Kidney (tissue), 14 donors: ENCODE measurements around the gene PLCL2. TPM values are rescaled to one million over a fixed set of nuclear protein-coding genes. Genes with fewer than 3 reads are reported as not detected.

Experiments used
- DNase-seq, 5 donors: peaks; one replicate each; pipeline ENCODE4 v3.0.0-alpha.2; 2013 to 2020
- FAIRE-seq: peaks from 2 replicates; lab custom pipeline; 2012; peaks lifted over from hg19 to GRCh38; lab: Jason Lieb, UNC
- H3K27ac ChIP-seq, 2 donors: one replicate each; pipeline ENCODE4 v1.7.0; 2013; ENCODE audit warnings: low read depth in 2 of 2, low read length in 2 of 2, inconsistent platforms in 1 of 2
- H3K27me3 ChIP-seq: one replicate; pipeline ENCODE4 v1.7.1; 2013; ENCODE audit warnings: low read length, inconsistent platforms; ENCODE audit not compliant: control insufficient read depth, insufficient read depth
- H3K36me3 ChIP-seq, 3 donors: one replicate each; pipeline versions ENCODE4 v1.7.0 to v1.7.1; 2013; ENCODE audit warnings: low read length in 3 of 3, control low read depth in 1 of 3, inconsistent platforms in 1 of 3; ENCODE audit not compliant: insufficient read depth in 3 of 3, control insufficient read depth in 2 of 3
- H3K4me1 ChIP-seq, 3 donors: one replicate each; pipeline versions ENCODE4 v1.7.0 to v1.7.1; 2013; ENCODE audit warnings: low read length in 3 of 3, inconsistent platforms in 1 of 3, low read depth in 1 of 3; ENCODE audit not compliant: control insufficient read depth in 2 of 3, insufficient read depth in 2 of 3
- H3K4me3 ChIP-seq, 3 donors: one replicate each; pipeline versions ENCODE4 v1.7.0 to v1.8.1; 2013; ENCODE audit warnings: low read length in 3 of 3, control low read depth in 1 of 3, inconsistent platforms in 1 of 3
- H3K9ac ChIP-seq, 3 donors: one replicate each; pipeline versions ENCODE4 v1.7.0 to v1.7.1; 2013; ENCODE audit warnings: low read length in 3 of 3, control low read depth in 1 of 3, inconsistent platforms in 1 of 3
- H3K9me3 ChIP-seq, 3 donors: one replicate each; pipeline versions ENCODE4 v1.7.0 to v1.7.1; 2013; ENCODE audit warnings: low read length in 3 of 3, control low read depth in 1 of 3, inconsistent platforms in 1 of 3; ENCODE audit not compliant: control insufficient read depth in 2 of 3, insufficient read depth in 1 of 3
- CTCF ChIP-seq: IDR thresholded peaks from 3 replicates; pipeline ENCODE4 v1.5.1; 2012; ENCODE audit warnings: mild to moderate bottlenecking, moderate library complexity, borderline replicate concordance; ENCODE audit not compliant: insufficient read depth; ENCODE audit errors: extremely low read depth
- intact Hi-C: fragments of 100-400 bp; cut with DNase I; formaldehyde crosslinking; loops from one replicate; pipeline ENCODE4 v1.11.1; 2022
- polyA plus RNA-seq: library from polyadenylated mRNA; stranded (reverse); fragments of 350-450 nt; fragmentation: Illumina TruSeq; extraction: RNeasy Lipid Tissue Mini Kit (QIAGEN cat#74804); gene quantifications from one replicate; pipeline ENCODE4 v1.2.3, GENCODE V29; 2014; ENCODE audit warnings: low read depth, low replicate concordance; ENCODE audit not compliant: insufficient read depth
- total RNA-seq: library from RNA; stranded (reverse); fragmentation: NEBNext Ultra II Directional; extraction: Animal tissue kit (Norgen Biotek cat#: 25700); gene quantifications from one replicate; pipeline ENCODE4 v1.2.1, GENCODE V29; 2021
- donor health status: control.
- donor health status: control.
- donor health status: control.
- donor health status: control.
- donor health status: control.
- donor health status: DM: yes; HTN: yes; CAD: no.
- donor health status: Normal renal cell carcinoma (clear cell type).

Gene PLCL2
- total and polyA plus RNA-seq, 2 donors from 2014 or later: 10.5 to 19.1 TPM

- no peak for FAIRE-seq
- no peaks in the 10 kb centered on the region for H3K36me3 ChIP-seq
- no peaks in the 10 kb centered on the region for H3K27me3 ChIP-seq
- no peak overlapping the region for H3K27ac ChIP-seq
- no peak for TF ChIP-seq CTCF
- H3K9ac ChIP-seq: no peak overlapping the region
- no peak overlapping the region for H3K4me3 ChIP-seq
- DNase-seq: no peak
- H3K9me3 ChIP-seq: peaks cover 0 to 3% (median 0%) of the 10 kb centered on the region in 3 donors
- intact Hi-C loops: no loop called here
- H3K4me1 ChIP-seq: peaks cover 0 to 11% (median 4%) of the 10 kb centered on the region in 3 donors
These were observed 118.7 kb downstream of the PLCL2 start for GRCh38 chr3:17003457-17003856.

- H3K4me3 ChIP-seq: no peak overlapping the region
- peaks cover 0 to 11% (median 4%) of the 10 kb centered on the region in 3 donors for H3K4me1 ChIP-seq
- no peak overlapping the region for H3K27ac ChIP-seq
- FAIRE-seq: no peak
- no peak for DNase-seq
- H3K9me3 ChIP-seq: peaks cover 0 to 3% (median 0%) of the 10 kb centered on the region in 3 donors
- no peak overlapping the region for H3K9ac ChIP-seq
- H3K36me3 ChIP-seq: peaks cover 0 to 2% (median under 1%) of the 10 kb centered on the region in 3 donors
- TF ChIP-seq CTCF: no peak
- intact Hi-C loops: no loop called here
- no peaks in the 10 kb centered on the region for H3K27me3 ChIP-seq
These were observed 121.5 kb downstream of the PLCL2 start for GRCh38 chr3:17006132-17006852.

- DNase-seq (no peak), FAIRE-seq (no peak)
- Histone ChIP-seq H3K27ac (no peak overlapping the region), H3K9me3 (no peaks in the 10 kb centered on the region), H3K4me1 (peaks cover 0 to 16% (median 7%) of the 10 kb centered on the region in 3 donors), H3K9ac (no peak overlapping the region), H3K36me3 (peaks cover 0 to 4% (median 2%) of the 10 kb centered on the region in 3 donors), H3K4me3 (no peak overlapping the region), H3K27me3 (no peaks in the 10 kb centered on the region)
- TF ChIP-seq CTCF: no peak
- intact Hi-C loops: no loop called here
These were observed 122.5 kb downstream of the PLCL2 start for GRCh38 chr3:17007284-17007683.
